CD4-positive, CD25-positive, alpha-beta regulatory T cell (primary cell): ENCODE data around the gene FRG2B. TPM values are rescaled to one million over a fixed set of nuclear protein-coding genes. Genes with fewer than 3 reads are reported as not detected.
"Not testable (repeated sequence)": the region's sequence is repeated elsewhere in the genome, so short reads cannot be mapped to it uniquely, and the experiment has no call there.

Experiments
- ATAC-seq, 2 donors: fragments of 150-1000 bp; cut with Tn5 transposase; one replicate each; pipeline ENCODE4 v1.10.0; 2021; ENCODE audit warnings: low read depth in 2 of 2, moderate number of reproducible peaks in 2 of 2, moderate library complexity in 1 of 2
- DNase-seq, 3 donors: peaks; one replicate each; pipeline versions ENCODE4 v3.0.0 to v3.0.0-alpha.2; 2012 to 2022; ENCODE audit warnings: mixed read lengths in 1 of 3
- H3K27ac ChIP-seq: one replicate; pipeline ENCODE4 v1.7.0; 2013; ENCODE audit warnings: mild to moderate bottlenecking, low read length; ENCODE audit not compliant: insufficient read depth, poor library complexity, severe bottlenecking
- H3K27me3 ChIP-seq: one replicate; pipeline ENCODE4 v1.7.0; 2013; ENCODE audit warnings: low read length; ENCODE audit not compliant: control insufficient read depth, insufficient read depth
- H3K36me3 ChIP-seq: one replicate; pipeline ENCODE4 v1.7.0; 2013; ENCODE audit warnings: mild to moderate bottlenecking, low read length, moderate library complexity; ENCODE audit not compliant: control insufficient read depth, insufficient read depth
- H3K4me1 ChIP-seq: 2 replicates; pipeline ENCODE4 v1.7.0; 2013; ENCODE audit warnings: mild to moderate bottlenecking, low read length; ENCODE audit not compliant: insufficient read depth, control insufficient read depth, poor library complexity, severe bottlenecking
- H3K4me3 ChIP-seq: one replicate; pipeline ENCODE4 v1.7.0; 2013; ENCODE audit warnings: low read depth, mild to moderate bottlenecking, low read length, moderate library complexity
- H3K9me3 ChIP-seq, 2 experiments: 1 replicate in 1 of 2; 2 replicates in 1 of 2; pipeline ENCODE4 v1.7.0; 2013; ENCODE audit warnings: low read length in 2 of 2, mild to moderate bottlenecking in 1 of 2, moderate library complexity in 1 of 2; ENCODE audit not compliant: control insufficient read depth in 2 of 2
- H3K27ac Mint-ChIP-seq, 3 donors: one replicate each; pipeline ENCODE4 v1.8.0; 2020 to 2022; ENCODE audit warnings: mild to moderate bottlenecking in 3 of 3, mixed read lengths in 3 of 3, moderate library complexity in 2 of 3
- H3K27me3 Mint-ChIP-seq: one replicate; pipeline ENCODE4 v1.8.0; 2022; ENCODE audit warnings: mild to moderate bottlenecking, mixed read lengths
- H3K36me3 Mint-ChIP-seq: one replicate; pipeline ENCODE4 v1.8.0; 2020; ENCODE audit warnings: mixed read lengths
- H3K4me1 Mint-ChIP-seq, 4 donors: one replicate each; pipeline ENCODE4 v1.8.0; 2020 to 2022; ENCODE audit warnings: mixed read lengths in 4 of 4, mild to moderate bottlenecking in 1 of 4
- H3K4me3 Mint-ChIP-seq, 4 donors: one replicate each; pipeline ENCODE4 v1.8.0; 2020 to 2022; ENCODE audit warnings: mild to moderate bottlenecking in 4 of 4, mixed read lengths in 4 of 4, moderate library complexity in 3 of 4
- H3K9me3 Mint-ChIP-seq, 7 donors: one replicate each; pipeline ENCODE4 v1.8.0; 2020 to 2022; ENCODE audit warnings: mixed read lengths in 7 of 7, mild to moderate bottlenecking in 3 of 7, moderate library complexity in 2 of 7
- polyA plus RNA-seq, 4 donors: library from polyadenylated mRNA; unstranded; fragments of 300-500 nt; fragmentation: Illumina TruSeq; gene quantifications; one replicate each; pipeline ENCODE4 v1.2.3, GENCODE V29; 2021
- total RNA-seq: library from RNA; stranded (reverse); gene quantifications from one replicate; pipeline ENCODE4 v1.2.3, GENCODE V29; 2022

The FRG2B gene
- total and polyA plus RNA-seq, 5 donors from 2014 or later = not detected

DNA sequence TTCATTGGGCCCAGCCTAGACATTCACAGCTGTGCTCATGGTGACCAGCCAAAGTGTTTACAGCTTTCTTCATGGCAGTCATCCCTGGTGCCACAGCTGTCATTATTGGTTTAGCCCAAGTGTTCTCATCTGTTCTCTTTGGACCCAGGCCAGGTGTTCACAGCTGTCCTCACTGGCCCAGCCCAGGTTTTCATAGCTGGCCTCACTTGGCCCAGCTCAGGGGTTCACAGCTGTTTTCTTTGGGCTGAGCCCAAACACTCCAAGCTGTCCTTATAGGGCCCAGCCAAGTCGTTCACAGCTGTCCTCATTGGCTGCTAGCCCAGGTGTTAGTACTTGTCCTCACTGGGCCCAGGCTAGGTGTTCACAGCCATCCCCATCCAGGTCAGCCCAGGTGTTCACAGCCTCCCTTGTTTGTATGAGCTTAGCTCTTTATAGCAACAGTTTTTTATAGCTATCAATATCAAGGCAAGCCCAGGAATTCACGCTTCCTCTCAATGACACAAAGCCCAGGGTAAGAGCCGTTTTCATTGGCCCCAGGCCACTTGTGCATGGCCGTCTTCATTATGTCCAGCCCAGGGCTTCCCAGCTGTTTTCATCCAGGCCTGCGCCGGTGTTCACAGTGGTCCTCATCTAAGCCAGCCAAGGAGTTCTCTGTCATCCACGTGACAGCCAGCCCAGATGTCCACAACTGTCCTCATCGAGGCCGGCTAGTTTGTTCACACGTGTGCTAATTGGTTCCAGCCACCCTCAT is 11.6 kb downstream of the FRG2B start:
- H3K4me3 Mint-ChIP-seq = no peak overlapping the region
- no peaks in the 10 kb centered on the region for H3K36me3 Mint-ChIP-seq
- Histone ChIP-seq H3K27ac (no peak overlapping the region), H3K27me3 (no peaks in the 10 kb centered on the region), H3K9me3 (no peaks in the 10 kb centered on the region), H3K4me1 (no peaks in the 10 kb centered on the region), H3K36me3 (no peaks in the 10 kb centered on the region), H3K4me3 (no peak overlapping the region)
- ATAC-seq = no peak
- H3K9me3 Mint-ChIP-seq = peaks cover 0 to 7% (median 0%) of the 10 kb centered on the region in 7 donors
- H3K27ac Mint-ChIP-seq = no peak overlapping the region
- no peak for DNase-seq
- no peaks in the 10 kb centered on the region for H3K4me1 Mint-ChIP-seq
- H3K27me3 Mint-ChIP-seq = peaks cover 30% of the 10 kb centered on the region

- Histone ChIP-seq H3K9me3 (no peaks in the 10 kb centered on the region), H3K27me3 (no peaks in the 10 kb centered on the region), H3K4me3 (no peak overlapping the region), H3K27ac (no peak overlapping the region), H3K36me3 (no peaks in the 10 kb centered on the region), H3K4me1 (no peaks in the 10 kb centered on the region)
- Mint-ChIP-seq H3K27me3 (peaks cover 35% of the 10 kb centered on the region), H3K27ac (peak overlapping the region in 1 of 3 donors; percentile 76), H3K9me3 (peaks cover 0 to 11% (median 0%) of the 10 kb centered on the region in 7 donors), H3K4me1 (peaks cover 0 to 1% (median 0%) of the 10 kb centered on the region in 4 donors), H3K36me3 (no peaks in the 10 kb centered on the region), H3K4me3 (no peak overlapping the region)
- ATAC-seq (no peak), DNase-seq (no peak)
These were observed 12.9 kb downstream of the FRG2B start for GRCh38 chr10:133613699-133614098.

- Histone ChIP-seq H3K4me3 (no peak overlapping the region), H3K4me1 (no peaks in the 10 kb centered on the region), H3K9me3 (peaks cover 0 to 2% of the 10 kb centered on the region in 2 experiments), H3K36me3 (no peaks in the 10 kb centered on the region), H3K27ac (no peak overlapping the region), H3K27me3 (peaks cover 7% of the 10 kb centered on the region)
- peak overlapping the region in 1 of 3 donors; percentile 9 for H3K27ac Mint-ChIP-seq
- no peak overlapping the region for H3K4me3 Mint-ChIP-seq
- H3K4me1 Mint-ChIP-seq = peaks cover 0 to 2% (median 0%) of the 10 kb centered on the region in 4 donors
- no peak for DNase-seq
- no peak for ATAC-seq
- no peaks in the 10 kb centered on the region for H3K36me3 Mint-ChIP-seq
- peaks cover 0 to 25% (median 0%) of the 10 kb centered on the region in 7 donors for H3K9me3 Mint-ChIP-seq
- H3K27me3 Mint-ChIP-seq = peaks cover 52% of the 10 kb centered on the region
These were observed 15.5 kb downstream of the FRG2B start for GRCh38 chr10:133611079-133611478.

DNA sequence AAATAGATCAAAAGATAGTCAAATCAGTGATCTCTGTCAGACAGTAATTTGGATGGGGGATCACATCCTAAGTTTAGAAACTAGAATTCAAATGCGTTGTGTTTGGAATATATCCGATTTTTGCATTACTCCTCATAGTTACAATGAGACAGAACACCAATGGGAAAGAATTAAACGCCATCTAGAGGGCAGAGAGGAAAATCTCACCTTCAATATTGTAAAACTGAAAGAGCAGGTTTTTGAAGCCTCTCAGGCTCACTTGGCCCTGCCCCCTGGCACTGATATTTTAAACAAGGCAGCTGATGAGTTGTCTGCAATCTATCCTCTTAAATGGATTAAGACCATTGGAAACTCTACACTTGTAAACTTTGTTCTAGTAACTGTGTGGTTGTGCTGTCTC is 17.7 kb downstream of the FRG2B start:
- H3K27ac ChIP-seq = no peak overlapping the region
- peaks cover 0 to 4% of the 10 kb centered on the region in 2 experiments for H3K9me3 ChIP-seq
- Mint-ChIP-seq H3K27me3 (peaks cover 65% of the 10 kb centered on the region), H3K4me3 (no peak overlapping the region), H3K36me3 (no peaks in the 10 kb centered on the region), H3K27ac (no peak overlapping the region), H3K4me1 (peaks cover 0 to 2% (median 0%) of the 10 kb centered on the region in 4 donors), H3K9me3 (peaks cover 0 to 25% (median 0%) of the 10 kb centered on the region in 7 donors)
- DNase-seq = peak in 2 of 3 donors; percentile 6 to 8
- H3K27me3 ChIP-seq = peaks cover 21% of the 10 kb centered on the region
- no peak for ATAC-seq
- no peaks in the 10 kb centered on the region for H3K4me1 ChIP-seq
- no peaks in the 10 kb centered on the region for H3K36me3 ChIP-seq
- no peak overlapping the region for H3K4me3 ChIP-seq

DNA sequence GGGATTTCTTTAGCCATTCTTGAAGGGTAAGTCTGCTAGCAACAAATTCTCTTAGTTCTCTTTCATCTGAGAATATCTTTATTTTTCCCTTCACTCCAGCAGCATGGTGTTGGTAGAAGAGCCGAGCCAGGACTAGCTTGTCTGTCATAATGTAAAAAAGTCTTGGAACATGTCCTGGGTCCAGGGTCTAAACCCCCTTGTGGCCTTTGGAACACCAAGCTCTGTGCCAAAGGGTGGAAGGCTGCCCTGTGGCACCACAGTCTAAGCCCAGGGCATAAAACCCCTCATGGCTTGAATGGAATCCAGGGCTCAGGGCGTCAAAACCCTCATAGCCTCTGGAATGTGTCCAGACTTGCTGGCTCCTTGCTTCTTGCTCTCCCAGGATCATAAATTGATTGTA is 23.2 kb downstream of the FRG2B start:
- H3K27me3 Mint-ChIP-seq = peaks cover 72% of the 10 kb centered on the region
- H3K36me3 Mint-ChIP-seq, DNase-seq, H3K4me1 Mint-ChIP-seq, ATAC-seq, H3K9me3 ChIP-seq, H3K4me3 Mint-ChIP-seq, H3K4me1 ChIP-seq, H3K27ac ChIP-seq, H3K36me3 ChIP-seq, H3K27ac Mint-ChIP-seq, H3K4me3 ChIP-seq: not testable (repeated sequence)
- H3K27me3 ChIP-seq = peaks cover 32% of the 10 kb centered on the region
- H3K9me3 Mint-ChIP-seq = peaks cover 0 to 14% (median 0%) of the 10 kb centered on the region in 7 donors

GRCh38 chr10:133600657-133601056 is 25.9 kb downstream of the FRG2B start:
- ATAC-seq (no peak), DNase-seq (no peak)
- H3K27me3 ChIP-seq = peaks cover 29% of the 10 kb centered on the region
- H3K4me1 Mint-ChIP-seq = no peaks in the 10 kb centered on the region
- H3K4me1 ChIP-seq = no peaks in the 10 kb centered on the region
- H3K27ac ChIP-seq = no peak overlapping the region
- no peak overlapping the region for H3K27ac Mint-ChIP-seq
- H3K9me3 ChIP-seq = peaks cover 0 to under 1% of the 10 kb centered on the region in 2 experiments
- no peak overlapping the region for H3K4me3 ChIP-seq
- H3K27me3 Mint-ChIP-seq = peaks cover 76% of the 10 kb centered on the region
- no peak overlapping the region for H3K4me3 Mint-ChIP-seq
- H3K36me3 ChIP-seq = no peaks in the 10 kb centered on the region
- peaks cover 0 to 4% (median 0%) of the 10 kb centered on the region in 7 donors for H3K9me3 Mint-ChIP-seq
- H3K36me3 Mint-ChIP-seq = no peaks in the 10 kb centered on the region

DNA sequence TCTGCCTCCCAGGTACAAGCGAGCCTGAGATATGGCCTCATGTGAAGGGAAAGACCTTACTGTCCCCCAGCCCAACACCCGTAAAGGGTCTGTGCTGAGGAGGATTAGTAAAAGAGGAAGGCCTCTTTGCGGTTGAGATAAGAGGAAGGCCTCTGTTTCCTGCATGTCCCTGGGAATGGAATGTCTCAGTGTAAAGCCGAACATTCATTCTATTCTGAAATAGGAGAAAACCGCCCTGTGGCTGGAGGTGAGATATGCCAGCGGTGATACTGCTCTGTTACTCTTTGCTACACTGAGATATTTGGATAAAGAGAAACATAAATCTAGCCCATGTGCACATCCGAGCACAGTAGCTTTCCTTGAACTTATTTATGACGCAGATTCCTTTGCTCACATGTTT is 26.7 kb downstream of the FRG2B start:
- H3K4me3 Mint-ChIP-seq, H3K9me3 ChIP-seq, H3K4me1 ChIP-seq, H3K36me3 ChIP-seq, H3K4me3 ChIP-seq, ATAC-seq, H3K36me3 Mint-ChIP-seq, H3K27ac Mint-ChIP-seq, H3K9me3 Mint-ChIP-seq, DNase-seq, H3K4me1 Mint-ChIP-seq, H3K27ac ChIP-seq: not testable (repeated sequence)
- peaks cover 78% of the 10 kb centered on the region for H3K27me3 Mint-ChIP-seq
- H3K27me3 ChIP-seq = peaks cover 25% of the 10 kb centered on the region

DNA sequence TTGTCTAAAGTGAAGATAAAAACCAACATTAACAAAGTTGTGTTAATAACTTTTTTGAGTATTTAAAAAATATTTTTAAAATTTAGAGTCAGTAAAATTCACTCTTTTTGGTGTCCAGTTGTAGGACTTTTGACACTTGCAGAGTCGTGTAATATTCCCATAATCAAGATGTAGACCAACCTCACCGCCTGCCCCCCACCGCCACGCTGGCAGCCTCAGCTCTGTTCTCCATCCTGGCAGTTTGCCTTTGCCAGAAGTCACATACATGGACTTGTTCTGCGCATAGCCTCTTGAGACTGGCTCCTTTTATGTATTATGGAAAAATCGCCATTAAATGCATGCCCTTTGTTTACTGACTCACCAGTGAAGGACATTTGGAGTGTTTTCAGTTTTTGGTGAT is 33.9 kb downstream of the FRG2B start:
- ATAC-seq (no peak), DNase-seq (no peak)
- no peaks in the 10 kb centered on the region for H3K36me3 ChIP-seq
- Mint-ChIP-seq H3K9me3 (peaks cover 0 to 3% (median 0%) of the 10 kb centered on the region in 7 donors), H3K27ac (no peak overlapping the region), H3K36me3 (no peaks in the 10 kb centered on the region), H3K4me1 (no peaks in the 10 kb centered on the region), H3K4me3 (no peak overlapping the region), H3K27me3 (peaks cover 59% of the 10 kb centered on the region)
- H3K4me1 ChIP-seq = no peaks in the 10 kb centered on the region
- no peak overlapping the region for H3K4me3 ChIP-seq
- peaks cover 7% of the 10 kb centered on the region for H3K27me3 ChIP-seq
- H3K27ac ChIP-seq = no peak overlapping the region
- no peaks in the 10 kb centered on the region for H3K9me3 ChIP-seq
